GM10266 (cell line): ENCODE results near the gene GSG1L2.

Experiments
- DNase-seq: peaks from one replicate; pipeline ENCODE4 v3.0.0; 2012; ENCODE audit errors: extremely low spot score
- TF ChIP-seq, protein P1 (sequence below): IDR thresholded peaks from 2 replicates; pipeline ENCODE4 v1.5.1; 2012; ENCODE audit warnings: mild to moderate bottlenecking, low read depth; ENCODE audit not compliant: control insufficient read depth, insufficient read depth; ENCODE audit errors: missing control alignments

Gene GSG1L2

DNA sequence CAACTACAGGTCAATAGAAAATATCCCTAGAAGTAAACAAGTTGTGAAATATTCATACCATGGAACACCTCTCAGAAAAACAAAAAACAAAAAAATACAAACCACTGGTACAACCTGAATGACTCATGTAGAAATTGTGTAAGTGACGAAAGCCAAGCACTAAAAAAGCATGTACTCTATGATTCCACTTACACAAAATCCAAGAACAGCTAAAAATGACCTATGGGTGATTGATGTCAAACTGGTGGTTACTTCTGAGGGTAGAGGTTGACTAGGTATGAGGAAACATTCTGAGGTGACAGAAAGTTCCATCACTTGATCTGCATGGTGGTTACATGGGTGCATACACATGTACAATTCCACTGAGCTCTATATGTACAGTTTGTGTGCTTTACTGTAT lies 61.6 kb downstream of the GSG1L2 start:
- TF ChIP-seq, protein P1, sequence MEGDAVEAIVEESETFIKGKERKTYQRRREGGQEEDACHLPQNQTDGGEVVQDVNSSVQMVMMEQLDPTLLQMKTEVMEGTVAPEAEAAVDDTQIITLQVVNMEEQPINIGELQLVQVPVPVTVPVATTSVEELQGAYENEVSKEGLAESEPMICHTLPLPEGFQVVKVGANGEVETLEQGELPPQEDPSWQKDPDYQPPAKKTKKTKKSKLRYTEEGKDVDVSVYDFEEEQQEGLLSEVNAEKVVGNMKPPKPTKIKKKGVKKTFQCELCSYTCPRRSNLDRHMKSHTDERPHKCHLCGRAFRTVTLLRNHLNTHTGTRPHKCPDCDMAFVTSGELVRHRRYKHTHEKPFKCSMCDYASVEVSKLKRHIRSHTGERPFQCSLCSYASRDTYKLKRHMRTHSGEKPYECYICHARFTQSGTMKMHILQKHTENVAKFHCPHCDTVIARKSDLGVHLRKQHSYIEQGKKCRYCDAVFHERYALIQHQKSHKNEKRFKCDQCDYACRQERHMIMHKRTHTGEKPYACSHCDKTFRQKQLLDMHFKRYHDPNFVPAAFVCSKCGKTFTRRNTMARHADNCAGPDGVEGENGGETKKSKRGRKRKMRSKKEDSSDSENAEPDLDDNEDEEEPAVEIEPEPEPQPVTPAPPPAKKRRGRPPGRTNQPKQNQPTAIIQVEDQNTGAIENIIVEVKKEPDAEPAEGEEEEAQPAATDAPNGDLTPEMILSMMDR, result no peak
- DNase-seq, result no peak

DNA sequence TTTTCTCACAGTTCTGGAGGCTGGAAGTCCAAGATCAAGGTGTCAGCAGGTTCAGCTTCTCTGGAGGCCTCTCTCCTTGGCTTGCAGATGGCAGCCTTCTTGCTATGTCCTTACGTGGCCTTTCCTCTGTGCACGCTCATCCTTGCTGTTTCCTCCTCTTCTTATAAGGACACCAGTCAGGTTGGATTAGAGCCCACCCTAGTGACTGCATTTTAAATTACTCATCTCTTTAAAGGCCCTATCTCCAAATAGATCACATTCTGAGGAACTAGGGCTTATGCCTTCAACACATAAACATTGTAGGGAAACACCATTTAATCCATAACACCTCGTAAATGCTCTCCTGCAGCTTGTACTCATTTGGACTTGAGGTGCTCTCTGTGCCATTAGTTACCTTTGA lies 66.8 kb downstream of the GSG1L2 start:
- no peak for DNase-seq
- TF ChIP-seq, protein P1, result no peak
